ENCODE data around the gene DAGLA. TPM values are rescaled to one million over a fixed set of nuclear protein-coding genes. Genes with fewer than 3 reads are reported as not detected.
A peak's percentile ranks its signal among the peaks of the same experiment; 100 is the strongest.

The DAGLA gene
- total and polyA plus RNA-seq, 2 of the 13 experiments (the other 11 are each of a cell fraction or from before 2014, with no cell fraction given): 2.6 to 3.9 TPM

DNA sequence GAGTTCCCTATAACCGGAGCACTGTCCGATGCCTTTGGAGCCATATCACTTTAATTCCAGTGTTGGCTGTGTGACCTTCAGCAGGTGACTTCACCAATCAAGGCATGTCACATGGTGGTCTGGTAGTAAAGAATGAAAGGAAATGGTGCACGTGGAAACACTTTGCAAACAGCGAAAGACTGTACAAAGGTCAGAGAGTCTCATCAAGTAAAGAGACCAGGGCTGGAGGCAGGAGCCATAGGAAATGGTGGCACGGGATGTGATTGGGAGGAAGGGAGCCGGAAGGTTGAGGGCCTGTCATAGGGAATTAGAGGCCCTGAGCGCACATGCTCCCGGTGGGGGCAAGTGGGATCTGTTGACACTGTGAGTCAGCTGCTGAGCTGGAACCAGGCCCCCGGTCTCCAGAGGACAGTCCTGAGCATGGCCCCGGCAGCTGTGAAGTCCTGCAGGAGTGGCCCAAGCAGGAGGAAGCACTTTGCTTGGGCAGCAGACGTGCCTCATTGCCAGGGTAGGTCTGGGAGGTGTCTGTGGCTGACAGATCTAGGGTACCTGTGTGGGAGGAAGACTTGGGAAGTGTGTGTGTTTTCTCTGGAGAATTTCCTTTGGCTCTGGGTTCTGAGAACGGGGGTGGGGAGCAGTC, 2.0 kb downstream of the DAGLA start (continued):
- TF ChIP-seq, protein P1, sequence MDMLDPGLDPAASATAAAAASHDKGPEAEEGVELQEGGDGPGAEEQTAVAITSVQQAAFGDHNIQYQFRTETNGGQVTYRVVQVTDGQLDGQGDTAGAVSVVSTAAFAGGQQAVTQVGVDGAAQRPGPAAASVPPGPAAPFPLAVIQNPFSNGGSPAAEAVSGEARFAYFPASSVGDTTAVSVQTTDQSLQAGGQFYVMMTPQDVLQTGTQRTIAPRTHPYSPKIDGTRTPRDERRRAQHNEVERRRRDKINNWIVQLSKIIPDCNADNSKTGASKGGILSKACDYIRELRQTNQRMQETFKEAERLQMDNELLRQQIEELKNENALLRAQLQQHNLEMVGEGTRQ (IDR thresholded peaks at IDR 0.05; ENCODE audit: low read depth, low read length): peak; percentile 89
- TF ChIP-seq, protein P1 (CRISPR knock-in tag; IDR thresholded peaks at IDR 0.05; ENCODE audit: borderline replicate concordance): peak; percentile 83; the same call in 1 of the 2 replicates
- peak; percentile 54; the same call in 1 of the 2 replicates for TF ChIP-seq MYNN (CRISPR knock-in tag; IDR thresholded peaks at IDR 0.05; ENCODE audit: low read depth)
- peak; percentile 74 for TF ChIP-seq NR2F6 (IDR thresholded peaks at IDR 0.05)
- TF ChIP-seq NR2F6 (CRISPR knock-in tag; IDR thresholded peaks at IDR 0.05): peak; percentile 89
- TF ChIP-seq FIP1L1 (IDR thresholded peaks at IDR 0.05; ENCODE audit: borderline replicate concordance, insufficient read depth, low read depth, low read length): 0 out of 2 replicates have a peak, but pooled peaks have one; percentile 44
- no peak for TF ChIP-seq ZNF773 (CRISPR knock-in tag; IDR thresholded peaks at IDR 0.05; ENCODE audit: borderline replicate concordance)
- TF ChIP-seq, protein P2, sequence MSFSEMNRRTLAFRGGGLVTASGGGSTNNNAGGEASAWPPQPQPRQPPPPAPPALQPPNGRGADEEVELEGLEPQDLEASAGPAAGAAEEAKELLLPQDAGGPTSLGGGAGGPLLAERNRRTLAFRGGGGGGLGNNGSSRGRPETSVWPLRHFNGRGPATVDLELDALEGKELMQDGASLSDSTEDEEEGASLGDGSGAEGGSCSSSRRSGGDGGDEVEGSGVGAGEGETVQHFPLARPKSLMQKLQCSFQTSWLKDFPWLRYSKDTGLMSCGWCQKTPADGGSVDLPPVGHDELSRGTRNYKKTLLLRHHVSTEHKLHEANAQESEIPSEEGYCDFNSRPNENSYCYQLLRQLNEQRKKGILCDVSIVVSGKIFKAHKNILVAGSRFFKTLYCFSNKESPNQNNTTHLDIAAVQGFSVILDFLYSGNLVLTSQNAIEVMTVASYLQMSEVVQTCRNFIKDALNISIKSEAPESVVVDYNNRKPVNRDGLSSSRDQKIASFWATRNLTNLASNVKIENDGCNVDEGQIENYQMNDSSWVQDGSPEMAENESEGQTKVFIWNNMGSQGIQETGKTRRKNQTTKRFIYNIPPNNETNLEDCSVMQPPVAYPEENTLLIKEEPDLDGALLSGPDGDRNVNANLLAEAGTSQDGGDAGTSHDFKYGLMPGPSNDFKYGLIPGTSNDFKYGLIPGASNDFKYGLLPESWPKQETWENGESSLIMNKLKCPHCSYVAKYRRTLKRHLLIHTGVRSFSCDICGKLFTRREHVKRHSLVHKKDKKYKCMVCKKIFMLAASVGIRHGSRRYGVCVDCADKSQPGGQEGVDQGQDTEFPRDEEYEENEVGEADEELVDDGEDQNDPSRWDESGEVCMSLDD (CRISPR knock-in tag; IDR thresholded peaks at IDR 0.05; ENCODE audit: borderline replicate concordance): no peak
- TF ChIP-seq, protein P3, sequence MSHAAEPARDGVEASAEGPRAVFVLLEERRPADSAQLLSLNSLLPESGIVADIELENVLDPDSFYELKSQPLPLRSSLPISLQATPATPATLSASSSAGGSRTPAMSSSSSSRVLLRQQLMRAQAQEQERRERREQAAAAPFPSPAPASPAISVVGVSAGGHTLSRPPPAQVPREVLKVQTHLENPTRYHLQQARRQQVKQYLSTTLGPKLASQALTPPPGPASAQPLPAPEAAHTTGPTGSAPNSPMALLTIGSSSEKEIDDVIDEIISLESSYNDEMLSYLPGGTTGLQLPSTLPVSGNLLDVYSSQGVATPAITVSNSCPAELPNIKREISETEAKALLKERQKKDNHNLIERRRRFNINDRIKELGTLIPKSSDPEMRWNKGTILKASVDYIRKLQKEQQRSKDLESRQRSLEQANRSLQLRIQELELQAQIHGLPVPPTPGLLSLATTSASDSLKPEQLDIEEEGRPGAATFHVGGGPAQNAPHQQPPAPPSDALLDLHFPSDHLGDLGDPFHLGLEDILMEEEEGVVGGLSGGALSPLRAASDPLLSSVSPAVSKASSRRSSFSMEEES (CRISPR knock-in tag; IDR thresholded peaks at IDR 0.05): peak; percentile 97
- TF ChIP-seq ZKSCAN8 (CRISPR knock-in tag; IDR thresholded peaks at IDR 0.05; ENCODE audit: borderline replicate concordance): peak; percentile 82; the same call in 1 of the 2 replicates
- TF ChIP-seq XBP1 (CRISPR knock-in tag; IDR thresholded peaks at IDR 0.05): peak; percentile 74; the same call in 1 of the 2 replicates
- peak; percentile 82 for TF ChIP-seq JUN (CRISPR knock-in tag; IDR thresholded peaks at IDR 0.05)
- TF ChIP-seq ZNF660 (CRISPR knock-in tag; IDR thresholded peaks at IDR 0.05; ENCODE audit: borderline replicate concordance, low read depth): no peak
- no peak for TF ChIP-seq NR2F2 (IDR thresholded peaks at IDR 0.05; ENCODE audit: borderline replicate concordance, low read depth)
- TF ChIP-seq ZZZ3 (CRISPR knock-in tag; IDR thresholded peaks at IDR 0.05; ENCODE audit: borderline replicate concordance): no peak; the same call in 1 of the 2 replicates
- 0 out of 2 replicates have a peak, but pooled peaks have one; percentile 27 for TF ChIP-seq SALL2 (CRISPR knock-in tag; IDR thresholded peaks at IDR 0.05)
- peak; percentile 32 for TF ChIP-seq RBM22 (optimal IDR thresholded peaks at IDR 0.05; ENCODE audit: low read length)
- TF ChIP-seq SNAI1 (CRISPR knock-in tag; IDR thresholded peaks at IDR 0.05; ENCODE audit: borderline replicate concordance): no peak
- TF ChIP-seq PHB2 (IDR thresholded peaks at IDR 0.05; ENCODE audit: partially characterized antibody): no peak
- TF ChIP-seq, protein P4, sequence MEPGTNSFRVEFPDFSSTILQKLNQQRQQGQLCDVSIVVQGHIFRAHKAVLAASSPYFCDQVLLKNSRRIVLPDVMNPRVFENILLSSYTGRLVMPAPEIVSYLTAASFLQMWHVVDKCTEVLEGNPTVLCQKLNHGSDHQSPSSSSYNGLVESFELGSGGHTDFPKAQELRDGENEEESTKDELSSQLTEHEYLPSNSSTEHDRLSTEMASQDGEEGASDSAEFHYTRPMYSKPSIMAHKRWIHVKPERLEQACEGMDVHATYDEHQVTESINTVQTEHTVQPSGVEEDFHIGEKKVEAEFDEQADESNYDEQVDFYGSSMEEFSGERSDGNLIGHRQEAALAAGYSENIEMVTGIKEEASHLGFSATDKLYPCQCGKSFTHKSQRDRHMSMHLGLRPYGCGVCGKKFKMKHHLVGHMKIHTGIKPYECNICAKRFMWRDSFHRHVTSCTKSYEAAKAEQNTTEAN (CRISPR knock-in tag; conservative IDR thresholded peaks at IDR 0.05): peak; percentile 69
- TF ChIP-seq CENPX (CRISPR knock-in tag; IDR thresholded peaks at IDR 0.05): no peak
- no peak for TF ChIP-seq ZKSCAN5 (CRISPR knock-in tag; IDR thresholded peaks at IDR 0.05)
- TF ChIP-seq NFKB2 (CRISPR knock-in tag; IDR thresholded peaks at IDR 0.05; ENCODE audit: borderline replicate concordance): peak; percentile 88; the same call in 1 of the 2 replicates
